Stimulated activated naive CD4-positive, alpha-beta T cell (primary cell): ENCODE data around the gene USH2A.
"Not testable (repeated sequence)": the region's sequence is repeated elsewhere in the genome, so short reads cannot be mapped to it uniquely, and the experiment has no call there.

Source experiments
- DNase-seq, 6 experiments: peaks; one replicate each; lab custom pipeline; 2025; lab: John Stamatoyannopoulos, UW

USH2A gene

GRCh38 chr1:216046336-216046735 is 376.9 kb downstream of the USH2A start:
- no peak for DNase-seq

GRCh38 chr1:216045400-216045799 is 377.8 kb downstream of the USH2A start:
- DNase-seq = no peak

- no peak for DNase-seq
Observed at GRCh38 chr1:216044538-216044937, 378.7 kb downstream of the USH2A start.

GRCh38 chr1:216034506-216034905 is 388.7 kb downstream of the USH2A start:
- DNase-seq = no peak

- DNase-seq = no peak
Observed at GRCh38 chr1:216032961-216033614, 390.2 kb downstream of the USH2A start.

GRCh38 chr1:216032284-216032683 is 391.0 kb downstream of the USH2A start:
- no peak for DNase-seq

GRCh38 chr1:216028631-216029030 is 394.6 kb downstream of the USH2A start:
- DNase-seq = no peak

GRCh38 chr1:216024546-216024945 is 398.7 kb downstream of the USH2A start:
- DNase-seq = no peak

- no peak for DNase-seq
Observed at GRCh38 chr1:216020743-216021345, 402.4 kb downstream of the USH2A start.

GRCh38 chr1:216015116-216015515 is 408.1 kb downstream of the USH2A start:
- DNase-seq = no peak

GRCh38 chr1:216014086-216014485 is 409.2 kb downstream of the USH2A start:
- DNase-seq = no peak

GRCh38 chr1:216009456-216009855 is 413.8 kb downstream of the USH2A start:
- not testable (repeated sequence) for DNase-seq

- no peak for DNase-seq
Observed at GRCh38 chr1:216005916-216006315, 417.3 kb downstream of the USH2A start.

- DNase-seq = no peak
Observed at GRCh38 chr1:215992620-215993019, 430.6 kb downstream of the USH2A start.

GRCh38 chr1:215987092-215987875 is 436.0 kb downstream of the USH2A start:
- no peak for DNase-seq

- DNase-seq = no peak
Observed at GRCh38 chr1:215986401-215986800, 436.8 kb downstream of the USH2A start.

- no peak for DNase-seq
Observed at GRCh38 chr1:215983680-215984079, 439.6 kb downstream of the USH2A start.

GRCh38 chr1:215971793-215972441 is 451.3 kb downstream of the USH2A start:
- no peak for DNase-seq

- DNase-seq = no peak
Observed at GRCh38 chr1:215970406-215970805, 452.8 kb downstream of the USH2A start.

GRCh38 chr1:215963621-215964020 is 459.6 kb downstream of the USH2A start:
- no peak for DNase-seq

- no peak for DNase-seq
Observed at GRCh38 chr1:215963040-215963439, 460.2 kb downstream of the USH2A start.

- DNase-seq = no peak
Observed at GRCh38 chr1:215958841-215959240, 464.4 kb downstream of the USH2A start.

GRCh38 chr1:215957663-215958062 is 465.6 kb downstream of the USH2A start:
- DNase-seq = no peak
